Kidney epithelial cell (primary cell): ENCODE data around the gene ACSS2. TPM values are rescaled to one million over a fixed set of nuclear protein-coding genes. Genes with fewer than 3 reads are reported as not detected.

Experiments
- DNase-seq: peaks from one replicate; pipeline ENCODE4 v3.0.0-alpha.2; 2010; ENCODE audit warnings: low read depth
- H3K27me3 ChIP-seq: 2 replicates; pipeline ENCODE4 v1.6.0; 2011; ENCODE audit warnings: low read length; ENCODE audit not compliant: control insufficient read depth, insufficient read depth
- H3K36me3 ChIP-seq: 2 replicates; pipeline ENCODE4 v1.5.1; 2011; ENCODE audit warnings: low read length; ENCODE audit not compliant: control insufficient read depth, insufficient read depth
- H3K4me3 ChIP-seq: 2 replicates; pipeline ENCODE4 v1.5.1; 2011; ENCODE audit warnings: low read depth, mild to moderate bottlenecking, control low read depth, low read length
- CTCF ChIP-seq: IDR thresholded peaks from 2 replicates; pipeline ENCODE4 v1.5.1; 2011; ENCODE audit warnings: mild to moderate bottlenecking, moderate library complexity, low read length, control low read depth, inconsistent platforms; ENCODE audit not compliant: insufficient read depth, poor library complexity, severe bottlenecking
- total RNA-seq: library from RNA; depleted of rRNA; stranded (reverse); fragments of >200 nt; gene quantifications from 2 replicates; pipeline ENCODE4 v1.2.3, GENCODE V29; 2015

The ACSS2 gene
- total RNA-seq, 1 donor from 2014 or later = 29.2 TPM

GRCh38 chr20:34967421-34967820, 91.0 kb downstream of the ACSS2 start:
- H3K27me3 ChIP-seq = no peaks in the 10 kb centered on the region
- no peaks in the 10 kb centered on the region for H3K36me3 ChIP-seq
- no peak overlapping the region for H3K4me3 ChIP-seq
- no peak for DNase-seq
- no peak for TF ChIP-seq CTCF

GRCh38 chr20:34968042-34968775, 91.8 kb downstream of the ACSS2 start:
- Histone ChIP-seq H3K4me3 (no peak overlapping the region), H3K27me3 (no peaks in the 10 kb centered on the region), H3K36me3 (no peaks in the 10 kb centered on the region)
- DNase-seq = no peak
- TF ChIP-seq CTCF = no peak

GRCh38 chr20:34970193-34970840, 93.9 kb downstream of the ACSS2 start:
- no peak overlapping the region for H3K4me3 ChIP-seq
- H3K27me3 ChIP-seq = no peaks in the 10 kb centered on the region
- DNase-seq = no peak
- TF ChIP-seq CTCF = no peak
- no peaks in the 10 kb centered on the region for H3K36me3 ChIP-seq

- DNase-seq = no peak
- H3K27me3 ChIP-seq = no peaks in the 10 kb centered on the region
- no peak overlapping the region for H3K4me3 ChIP-seq
- no peak for TF ChIP-seq CTCF
- H3K36me3 ChIP-seq = no peaks in the 10 kb centered on the region
Measured at GRCh38 chr20:34970846-34971560, 94.6 kb downstream of the ACSS2 start.

- no peaks in the 10 kb centered on the region for H3K36me3 ChIP-seq
- H3K27me3 ChIP-seq = no peaks in the 10 kb centered on the region
- TF ChIP-seq CTCF = no peak
- H3K4me3 ChIP-seq = no peak overlapping the region
- no peak for DNase-seq
Measured at GRCh38 chr20:34971561-34972235, 95.3 kb downstream of the ACSS2 start.
